ENCODE data around the gene TOX3. TPM values are rescaled to one million over a fixed set of nuclear protein-coding genes. Genes with fewer than 3 reads are reported as not detected.

TOX3 gene
- total and polyA plus RNA-seq, 12 donors = not detected

DNA sequence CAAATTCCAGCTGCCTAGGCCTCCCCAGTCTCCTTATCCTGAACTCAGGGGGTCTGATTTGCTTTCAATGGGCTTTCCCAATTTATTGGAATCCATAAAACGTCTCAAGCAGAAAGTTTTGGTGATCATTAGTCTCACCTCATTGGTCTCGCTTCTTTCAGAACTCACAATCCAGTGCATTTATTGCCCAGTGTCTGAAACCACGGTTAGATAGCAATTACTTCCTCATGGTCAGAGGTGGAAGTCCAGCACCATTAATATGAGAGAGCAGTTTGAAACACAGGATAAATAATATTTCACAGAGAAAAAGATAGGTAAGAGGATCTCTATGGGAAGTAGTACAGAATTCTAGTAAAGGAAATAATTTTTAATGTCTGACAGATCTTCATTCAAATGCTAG is 128.7 kb downstream of the TOX3 start:
- no peak for ATAC-seq
- TF ChIP-seq, protein P1, sequence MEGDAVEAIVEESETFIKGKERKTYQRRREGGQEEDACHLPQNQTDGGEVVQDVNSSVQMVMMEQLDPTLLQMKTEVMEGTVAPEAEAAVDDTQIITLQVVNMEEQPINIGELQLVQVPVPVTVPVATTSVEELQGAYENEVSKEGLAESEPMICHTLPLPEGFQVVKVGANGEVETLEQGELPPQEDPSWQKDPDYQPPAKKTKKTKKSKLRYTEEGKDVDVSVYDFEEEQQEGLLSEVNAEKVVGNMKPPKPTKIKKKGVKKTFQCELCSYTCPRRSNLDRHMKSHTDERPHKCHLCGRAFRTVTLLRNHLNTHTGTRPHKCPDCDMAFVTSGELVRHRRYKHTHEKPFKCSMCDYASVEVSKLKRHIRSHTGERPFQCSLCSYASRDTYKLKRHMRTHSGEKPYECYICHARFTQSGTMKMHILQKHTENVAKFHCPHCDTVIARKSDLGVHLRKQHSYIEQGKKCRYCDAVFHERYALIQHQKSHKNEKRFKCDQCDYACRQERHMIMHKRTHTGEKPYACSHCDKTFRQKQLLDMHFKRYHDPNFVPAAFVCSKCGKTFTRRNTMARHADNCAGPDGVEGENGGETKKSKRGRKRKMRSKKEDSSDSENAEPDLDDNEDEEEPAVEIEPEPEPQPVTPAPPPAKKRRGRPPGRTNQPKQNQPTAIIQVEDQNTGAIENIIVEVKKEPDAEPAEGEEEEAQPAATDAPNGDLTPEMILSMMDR (IDR thresholded peaks at IDR 0.05) = no peak

DNA sequence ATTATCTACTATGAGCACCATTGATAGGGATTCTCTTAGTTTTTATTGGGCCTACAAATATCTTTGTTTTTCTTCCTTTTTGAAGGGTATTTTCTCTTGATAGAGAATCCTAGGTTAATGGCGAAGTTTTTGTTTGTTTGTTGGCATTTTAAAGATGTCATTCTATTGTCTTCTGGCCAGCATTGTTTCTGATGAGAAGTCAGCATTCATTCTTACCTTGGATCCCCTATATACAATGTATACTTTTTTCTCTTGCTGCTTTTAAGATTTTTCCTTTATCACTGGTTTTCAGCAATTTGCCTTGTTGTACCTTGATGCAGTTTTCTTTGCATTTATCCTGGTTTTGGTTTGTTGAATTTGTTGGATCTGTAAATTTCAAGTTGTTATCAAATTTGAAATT is 130.1 kb downstream of the TOX3 start:
- Histone ChIP-seq H3K4me3 (no peak overlapping the region), H3K9me3 (peaks cover 0 to 17% (median 0%) of the 10 kb centered on the region in 11 donors), H3K27me3 (no peaks in the 10 kb centered on the region), H3K27ac (no peak overlapping the region), H3K36me3 (no peaks in the 10 kb centered on the region), H3K4me1 (no peaks in the 10 kb centered on the region)
- DNase-seq (no peak), ATAC-seq (no peak)
- intact Hi-C loops (cut with DNase I) = no loop called here
- WGBS, 2 donors = 67 to 75% methylated on average over 1 of the region's 1 CpG
- TF ChIP-seq, protein P1 (IDR thresholded peaks at IDR 0.05) = no peak

More for the DNA sequence above, 128.7 kb downstream of the TOX3 start:
- H3K36me3 ChIP-seq = no peaks in the 10 kb centered on the region
- intact Hi-C loops (cut with DNase I) = no loop called here
- no peak overlapping the region for H3K27ac ChIP-seq
- H3K27me3 ChIP-seq = no peaks in the 10 kb centered on the region
- no peak for DNase-seq
- WGBS, 2 donors = 68 to 70% methylated on average over 3 of the region's 3 CpGs
- H3K4me1 ChIP-seq = no peaks in the 10 kb centered on the region
- H3K4me3 ChIP-seq = no peak overlapping the region
- peaks cover 0 to 17% (median 0%) of the 10 kb centered on the region in 11 donors for H3K9me3 ChIP-seq

DNA sequence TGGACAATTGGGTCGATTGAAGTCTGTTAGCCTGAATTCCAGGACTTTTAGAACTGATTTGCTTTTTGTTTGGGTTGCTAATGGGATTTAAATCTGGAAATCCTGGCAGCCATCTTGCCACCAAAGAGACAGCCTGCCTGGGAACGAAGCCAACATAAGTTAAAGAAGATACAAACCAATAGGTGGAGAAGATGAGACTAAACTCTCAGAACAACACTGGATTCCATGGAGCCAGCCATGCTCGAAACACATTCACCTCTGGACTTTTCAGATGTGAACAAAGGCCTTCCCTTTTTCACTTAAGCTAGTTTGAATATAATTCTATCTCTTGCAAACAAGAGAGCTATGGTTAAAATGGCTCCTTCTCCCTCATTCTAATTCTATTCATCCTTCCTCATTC is 135.9 kb downstream of the TOX3 start:
- no peak overlapping the region for H3K27ac ChIP-seq
- no peaks in the 10 kb centered on the region for H3K27me3 ChIP-seq
- TF ChIP-seq, protein P1 (IDR thresholded peaks at IDR 0.05) = no peak
- peaks cover 0 to 10% (median 0%) of the 10 kb centered on the region in 11 donors for H3K9me3 ChIP-seq
- 66 to 73% methylated on average over 3 of the region's 3 CpGs for WGBS, 2 donors
- ATAC-seq = no peak
- intact Hi-C loops (cut with DNase I) = no loop called here
- no peak overlapping the region for H3K4me3 ChIP-seq
- no peaks in the 10 kb centered on the region for H3K36me3 ChIP-seq
- no peak for DNase-seq
- no peaks in the 10 kb centered on the region for H3K4me1 ChIP-seq

DNA sequence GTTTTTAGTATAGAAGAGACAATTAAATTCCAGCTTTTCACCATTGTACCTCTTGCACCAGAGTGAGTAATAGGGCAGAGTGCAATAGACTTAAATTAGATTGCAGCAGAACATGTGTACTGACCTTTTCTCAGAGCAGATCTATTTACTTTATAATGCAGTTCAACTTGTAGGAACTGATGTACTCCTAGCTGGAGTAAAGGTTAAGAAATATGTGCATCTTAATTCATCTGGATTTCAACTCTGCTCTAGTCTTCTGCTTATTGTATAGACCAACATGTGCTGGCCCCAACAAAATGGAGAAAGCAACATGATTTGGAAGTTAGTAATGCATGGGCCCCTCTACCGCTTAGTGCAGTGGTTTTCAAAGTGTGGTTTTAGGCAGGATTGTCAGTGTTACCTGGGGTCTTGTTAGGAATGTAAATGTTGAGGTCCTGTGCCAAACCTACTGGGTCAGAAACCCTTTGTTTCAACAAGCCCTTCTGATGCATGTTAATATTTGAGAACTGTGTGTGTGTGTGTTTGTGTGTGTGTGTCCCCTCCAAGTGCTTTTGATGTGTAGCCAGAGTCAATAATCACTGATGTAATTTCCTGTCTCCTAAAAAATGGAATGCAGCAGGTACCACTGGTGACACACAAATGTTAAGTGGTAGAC is 138.6 kb downstream of the TOX3 start:
- no peak overlapping the region for H3K27ac ChIP-seq
- no peak for DNase-seq
- no peaks in the 10 kb centered on the region for H3K4me1 ChIP-seq
- H3K36me3 ChIP-seq = no peaks in the 10 kb centered on the region
- no peak overlapping the region for H3K4me3 ChIP-seq
- no peaks in the 10 kb centered on the region for H3K27me3 ChIP-seq
- TF ChIP-seq, protein P1 (IDR thresholded peaks at IDR 0.05) = no peak
- whole genome bisulfite sequencing, 2 donors = 89 to 95% methylated on average over 1 of the region's 1 CpG
- intact Hi-C loops (cut with DNase I) = no loop called here
- no peak for ATAC-seq
- H3K9me3 ChIP-seq = peaks cover 0 to 2% (median 0%) of the 10 kb centered on the region in 11 donors
